BJ (cell line): ENCODE measurements around the gene ZNF423. TPM values are rescaled to one million over a fixed set of nuclear protein-coding genes. Genes with fewer than 3 reads are reported as not detected.

Experiments used
- CTCF ChIA-PET: fragments of 350-600 bp; formaldehyde crosslinking; extraction: SDS; loops from one replicate; lab custom pipeline; 2021; ENCODE audit warnings: antibody characterized with exemption, inconsistent platforms; lab: Yijun Ruan, JAX
- POLR2A ChIA-PET: fragments of 300-600 bp; sonication (Branson Sonifier 250); formaldehyde crosslinking; extraction: SDS; loops from one replicate; lab custom pipeline; 2021; ENCODE audit warnings: antibody characterized with exemption; lab: Charles Lee
- DNase-seq: peaks from one replicate; pipeline ENCODE4 v3.0.0-alpha.2; 2011; ENCODE audit warnings: low read depth
- H3K27me3 ChIP-seq: 2 replicates; pipeline ENCODE4 v1.6.0; 2011; ENCODE audit warnings: low read length; ENCODE audit not compliant: control insufficient read depth, insufficient read depth
- H3K36me3 ChIP-seq: 2 replicates; pipeline ENCODE4 v1.5.1; 2011; ENCODE audit warnings: low read length; ENCODE audit not compliant: control insufficient read depth, insufficient read depth
- H3K4me3 ChIP-seq: 2 replicates; pipeline ENCODE4 v1.5.1; 2011; ENCODE audit warnings: low read depth, mild to moderate bottlenecking, control low read depth, low read length
- CTCF ChIP-seq: IDR thresholded peaks from 2 replicates; pipeline ENCODE4 v1.5.1; 2011; ENCODE audit warnings: low read depth, mild to moderate bottlenecking, control low read depth, inconsistent platforms, low read length, moderate library complexity; ENCODE audit not compliant: insufficient read depth
- polyA plus RNA-seq: library from polyadenylated mRNA; depleted of rRNA; stranded (reverse); fragments of >200 nt; gene quantifications from 2 replicates; pipeline ENCODE4 v1.2.3, GENCODE V29; 2011

ZNF423 gene
- polyA plus RNA-seq, 1 experiment = 0.22 TPM

GRCh38 chr16:49610983-49611382, 244.9 kb downstream of the ZNF423 start:
- Histone ChIP-seq H3K4me3 (no peak overlapping the region), H3K27me3 (0 out of 2 replicates have a peak, but pooled peaks cover 2% of the 10 kb centered on the region), H3K36me3 (no peaks in the 10 kb centered on the region)
- ChIA-PET CTCF (interaction anchor here (1.4 kb wide), 1 partner anchor 312 kb away, joined by 4 read pairs; no protein-coding TSS in a partner anchor), POLR2A (no interaction called here)
- TF ChIP-seq CTCF = no peak
- DNase-seq = no peak

GRCh38 chr16:49608779-49609178, 247.1 kb downstream of the ZNF423 start:
- H3K4me3 ChIP-seq = no peak overlapping the region
- TF ChIP-seq CTCF = peak; percentile 86
- no peaks in the 10 kb centered on the region for H3K36me3 ChIP-seq
- H3K27me3 ChIP-seq = 0 out of 2 replicates have a peak, but pooled peaks cover 2% of the 10 kb centered on the region
- POLR2A ChIA-PET = no interaction called here
- no peak for DNase-seq
- CTCF ChIA-PET = interaction anchor here (0.9 to 2.4 kb wide), 8 partner anchors 8 to 314 kb away, joined by 3 to 15 read pairs (median 4); no protein-coding TSS in a partner anchor

GRCh38 chr16:49608098-49608497, 247.8 kb downstream of the ZNF423 start:
- no peak for DNase-seq
- no peak for TF ChIP-seq CTCF
- Histone ChIP-seq H3K27me3 (no peaks in the 10 kb centered on the region), H3K36me3 (no peaks in the 10 kb centered on the region), H3K4me3 (no peak overlapping the region)
- ChIA-PET CTCF (interaction anchor here (0.6 to 2.4 kb wide), 9 partner anchors 9 to 314 kb away, joined by 3 to 15 read pairs (median 4); no protein-coding TSS in a partner anchor), POLR2A (no interaction called here)

- Histone ChIP-seq H3K36me3 (no peaks in the 10 kb centered on the region), H3K4me3 (no peak overlapping the region), H3K27me3 (peaks cover 11% of the 10 kb centered on the region)
- ChIA-PET POLR2A (no interaction called here), CTCF (interaction anchor here (1.2 to 3.3 kb wide), 2 partner anchors 13 to 28 kb away, joined by 3 to 14 read pairs; no protein-coding TSS in a partner anchor)
- TF ChIP-seq CTCF = no peak
- DNase-seq = no peak
Measured at GRCh38 chr16:49605536-49606254, 250.2 kb downstream of the ZNF423 start.

- ChIA-PET CTCF (interaction anchor here (1.2 to 3.3 kb wide), 2 partner anchors 12 to 27 kb away, joined by 3 to 14 read pairs; no protein-coding TSS in a partner anchor), POLR2A (no interaction called here)
- TF ChIP-seq CTCF = no peak
- H3K4me3 ChIP-seq = no peak overlapping the region
- no peak for DNase-seq
- H3K36me3 ChIP-seq = no peaks in the 10 kb centered on the region
- H3K27me3 ChIP-seq = peaks cover 12% of the 10 kb centered on the region
Measured at GRCh38 chr16:49604602-49605001, 251.3 kb downstream of the ZNF423 start.
